GM12891 (cell line): ENCODE data around the gene FREY1.

Experiments
- POLR2AphosphoS5 ChIP-seq: IDR thresholded peaks from 2 replicates; pipeline ENCODE4 v1.6.1; 2011; ENCODE audit warnings: low read depth, low read length, control low read depth
- SPI1 ChIP-seq: IDR thresholded peaks from 2 replicates; pipeline ENCODE4 v1.6.1; 2011; ENCODE audit warnings: low read depth, low read length, control low read depth

DNA sequence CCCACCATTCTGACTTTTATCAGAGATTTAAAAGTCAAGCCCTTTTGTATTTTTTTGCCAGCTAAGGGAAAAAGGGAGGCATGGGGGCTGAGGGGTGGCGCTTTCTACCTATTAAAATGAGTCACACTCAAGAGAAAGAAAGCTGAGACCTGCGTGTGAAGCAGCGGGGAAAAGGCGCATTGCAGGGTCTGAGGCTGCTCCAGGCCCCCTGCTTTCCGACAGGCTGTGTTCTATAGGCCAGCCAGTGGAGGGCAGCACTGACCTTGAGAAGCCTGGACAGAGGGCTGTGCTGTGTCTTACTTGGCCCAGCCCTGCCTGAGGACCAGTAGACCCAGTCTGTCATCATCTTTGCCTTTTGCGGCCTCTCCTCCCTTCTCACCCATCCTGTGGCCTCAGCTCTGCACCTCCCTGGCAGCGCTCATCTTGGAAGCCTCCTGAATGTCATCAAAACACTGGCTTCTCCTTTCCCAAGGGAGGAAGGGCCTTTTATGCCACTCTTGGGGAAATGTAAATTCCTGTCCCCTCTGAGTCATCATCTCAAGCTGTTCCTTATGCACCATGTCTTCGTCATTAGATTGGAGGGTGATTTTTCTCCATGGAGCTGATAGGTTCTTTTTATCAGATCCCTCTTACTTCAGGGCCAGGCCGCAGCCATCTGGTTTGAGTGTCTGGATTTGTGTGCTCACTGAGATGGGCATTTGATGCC lies 34.3 kb downstream of the FREY1 start:
- no peak for TF ChIP-seq POLR2AphosphoS5
- TF ChIP-seq SPI1: no peak
